Esophagus muscularis mucosa (tissue), 3 donors: ENCODE data around the gene ATN1.

ENCODE experiments used
- CTCF ChIP-seq, 3 experiments: fragments of 200-600 bp in 2 of 3; fragments of 450-650 bp in 1 of 3; sonication (generic) in 2 of 3; IDR thresholded peaks; one replicate each; pipeline ENCODE4 v1.5.1; 2017 to 2019; ENCODE audit warnings: antibody characterized with exemption in 3 of 3, mild to moderate bottlenecking in 2 of 3, moderate library complexity in 1 of 3
- POLR2A ChIP-seq: fragments of 450-650 bp; IDR thresholded peaks from one replicate; pipeline ENCODE4 v1.6.1; 2017; ENCODE audit warnings: antibody characterized with exemption, moderate library complexity, mild to moderate bottlenecking, low read depth
- POLR2AphosphoS5 ChIP-seq, 2 donors: sonication (generic); formaldehyde crosslinking; IDR thresholded peaks; one replicate each; pipeline ENCODE4 v1.6.1; 2017; ENCODE audit warnings: antibody characterized with exemption in 2 of 2

GRCh38 chr12:6979021-6979420 lies 51.3 kb downstream of the ATN1 start:
- TF ChIP-seq POLR2AphosphoS5 (IDR thresholded peaks at IDR 0.05) (no peak), CTCF (IDR thresholded peaks at IDR 0.05) (no peak), POLR2A (no peak)
